Measurements from ENCODE around the gene MRPL32.

- TF ChIP-seq, protein P1, sequence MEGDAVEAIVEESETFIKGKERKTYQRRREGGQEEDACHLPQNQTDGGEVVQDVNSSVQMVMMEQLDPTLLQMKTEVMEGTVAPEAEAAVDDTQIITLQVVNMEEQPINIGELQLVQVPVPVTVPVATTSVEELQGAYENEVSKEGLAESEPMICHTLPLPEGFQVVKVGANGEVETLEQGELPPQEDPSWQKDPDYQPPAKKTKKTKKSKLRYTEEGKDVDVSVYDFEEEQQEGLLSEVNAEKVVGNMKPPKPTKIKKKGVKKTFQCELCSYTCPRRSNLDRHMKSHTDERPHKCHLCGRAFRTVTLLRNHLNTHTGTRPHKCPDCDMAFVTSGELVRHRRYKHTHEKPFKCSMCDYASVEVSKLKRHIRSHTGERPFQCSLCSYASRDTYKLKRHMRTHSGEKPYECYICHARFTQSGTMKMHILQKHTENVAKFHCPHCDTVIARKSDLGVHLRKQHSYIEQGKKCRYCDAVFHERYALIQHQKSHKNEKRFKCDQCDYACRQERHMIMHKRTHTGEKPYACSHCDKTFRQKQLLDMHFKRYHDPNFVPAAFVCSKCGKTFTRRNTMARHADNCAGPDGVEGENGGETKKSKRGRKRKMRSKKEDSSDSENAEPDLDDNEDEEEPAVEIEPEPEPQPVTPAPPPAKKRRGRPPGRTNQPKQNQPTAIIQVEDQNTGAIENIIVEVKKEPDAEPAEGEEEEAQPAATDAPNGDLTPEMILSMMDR (IDR thresholded peaks at IDR 0.05): no peak
- TF ChIP-seq POLR2A (IDR thresholded peaks at IDR 0.05): no peak
- TF ChIP-seq EP300 (IDR thresholded peaks at IDR 0.05): no peak
These were observed 29.0 kb downstream of the MRPL32 start for GRCh38 chr7:42961170-42961569.
